ENCODE data around the gene MRPS12.

GRCh38 chr19:38977445-38978325 lies 46.9 kb downstream of the MRPS12 start:
- no peak for TF ChIP-seq CTCF (conservative IDR thresholded peaks at IDR 0.05)
- TF ChIP-seq EZH2 (IDR thresholded peaks at IDR 0.05; ENCODE audit: low read depth): no peak

All from PC-9 (cell line).